Skeletal muscle cell (primary cell): Measurements from ENCODE around the gene RFX4.

Source experiments
- DNase-seq: peaks from one replicate; pipeline ENCODE4 v3.0.0-alpha.2; 2010; ENCODE audit warnings: low read depth
- H3K4me3 ChIP-seq: 2 replicates; pipeline ENCODE4 v1.5.1; 2011; ENCODE audit warnings: low read depth, mild to moderate bottlenecking, control low read depth, low read length, moderate library complexity

The RFX4 gene

GRCh38 chr12:106745181-106745745 is 162.5 kb downstream of the RFX4 start:
- no peak overlapping the region for H3K4me3 ChIP-seq
- no peak for DNase-seq

GRCh38 chr12:106747973-106748436 is 165.2 kb downstream of the RFX4 start:
- H3K4me3 ChIP-seq, result no peak overlapping the region
- no peak for DNase-seq

- no peak for DNase-seq
- H3K4me3 ChIP-seq, result no peak overlapping the region
Observed at GRCh38 chr12:106750524-106750923, 167.7 kb downstream of the RFX4 start.

- no peak for DNase-seq
Observed at GRCh38 chr12:106753526-106753925, 170.7 kb downstream of the RFX4 start.

GRCh38 chr12:106754331-106754730 is 171.5 kb downstream of the RFX4 start:
- no peak overlapping the region for H3K4me3 ChIP-seq

More at GRCh38 chr12:106753526-106753925, 170.7 kb downstream of the RFX4 start:
- H3K4me3 ChIP-seq, result no peak overlapping the region

GRCh38 chr12:106757623-106758348 is 175.0 kb downstream of the RFX4 start:
- H3K4me3 ChIP-seq, result no peak overlapping the region
- no peak for DNase-seq

More at GRCh38 chr12:106754331-106754730, 171.5 kb downstream of the RFX4 start:
- DNase-seq, result no peak

GRCh38 chr12:106758349-106759110 is 175.7 kb downstream of the RFX4 start:
- no peak for DNase-seq
- H3K4me3 ChIP-seq, result no peak overlapping the region

- no peak overlapping the region for H3K4me3 ChIP-seq
- DNase-seq, result no peak
Observed at GRCh38 chr12:106759526-106760183, 176.9 kb downstream of the RFX4 start.

GRCh38 chr12:106760184-106760531 is 177.4 kb downstream of the RFX4 start:
- H3K4me3 ChIP-seq, result no peak overlapping the region
- DNase-seq, result no peak

- DNase-seq, result no peak
Observed at GRCh38 chr12:106764220-106764619, 181.4 kb downstream of the RFX4 start.

GRCh38 chr12:106764738-106765137 is 181.9 kb downstream of the RFX4 start:
- DNase-seq, result no peak
- no peak overlapping the region for H3K4me3 ChIP-seq

More at GRCh38 chr12:106764220-106764619, 181.4 kb downstream of the RFX4 start:
- H3K4me3 ChIP-seq, result no peak overlapping the region

GRCh38 chr12:106766393-106766826 is 183.6 kb downstream of the RFX4 start:
- peak; percentile 44 for DNase-seq
- no peak overlapping the region for H3K4me3 ChIP-seq

GRCh38 chr12:106767206-106767605 is 184.4 kb downstream of the RFX4 start:
- no peak overlapping the region for H3K4me3 ChIP-seq
- DNase-seq, result no peak

- DNase-seq, result no peak
- no peak overlapping the region for H3K4me3 ChIP-seq
Observed at GRCh38 chr12:106767954-106768822, 185.4 kb downstream of the RFX4 start.

- no peak overlapping the region for H3K4me3 ChIP-seq
- peak; percentile 37 for DNase-seq
Observed at GRCh38 chr12:106769078-106769477, 186.3 kb downstream of the RFX4 start.

- DNase-seq, result no peak
- no peak overlapping the region for H3K4me3 ChIP-seq
Observed at GRCh38 chr12:106769546-106769945, 186.7 kb downstream of the RFX4 start.

- H3K4me3 ChIP-seq, result no peak overlapping the region
- DNase-seq, result no peak
Observed at GRCh38 chr12:106771425-106771824, 188.6 kb downstream of the RFX4 start.

GRCh38 chr12:106773286-106774004 is 190.6 kb downstream of the RFX4 start:
- no peak for DNase-seq
- peak overlapping the region; percentile 96 for H3K4me3 ChIP-seq
